Measurements from ENCODE around the gene ASF1B. TPM values are rescaled to one million over a fixed set of nuclear protein-coding genes. Genes with fewer than 3 reads are reported as not detected.
"Not testable (repeated sequence)": the region's sequence is repeated elsewhere in the genome, so short reads cannot be mapped to it uniquely, and the experiment has no call there.

ASF1B gene
- total RNA-seq: 0.96 TPM
- long read RNA-seq, partial matches to known transcripts: 0 of 2 reads
- long read RNA-seq, other reads (novel, unspliced or antisense): 0 of 2 reads

DNA sequence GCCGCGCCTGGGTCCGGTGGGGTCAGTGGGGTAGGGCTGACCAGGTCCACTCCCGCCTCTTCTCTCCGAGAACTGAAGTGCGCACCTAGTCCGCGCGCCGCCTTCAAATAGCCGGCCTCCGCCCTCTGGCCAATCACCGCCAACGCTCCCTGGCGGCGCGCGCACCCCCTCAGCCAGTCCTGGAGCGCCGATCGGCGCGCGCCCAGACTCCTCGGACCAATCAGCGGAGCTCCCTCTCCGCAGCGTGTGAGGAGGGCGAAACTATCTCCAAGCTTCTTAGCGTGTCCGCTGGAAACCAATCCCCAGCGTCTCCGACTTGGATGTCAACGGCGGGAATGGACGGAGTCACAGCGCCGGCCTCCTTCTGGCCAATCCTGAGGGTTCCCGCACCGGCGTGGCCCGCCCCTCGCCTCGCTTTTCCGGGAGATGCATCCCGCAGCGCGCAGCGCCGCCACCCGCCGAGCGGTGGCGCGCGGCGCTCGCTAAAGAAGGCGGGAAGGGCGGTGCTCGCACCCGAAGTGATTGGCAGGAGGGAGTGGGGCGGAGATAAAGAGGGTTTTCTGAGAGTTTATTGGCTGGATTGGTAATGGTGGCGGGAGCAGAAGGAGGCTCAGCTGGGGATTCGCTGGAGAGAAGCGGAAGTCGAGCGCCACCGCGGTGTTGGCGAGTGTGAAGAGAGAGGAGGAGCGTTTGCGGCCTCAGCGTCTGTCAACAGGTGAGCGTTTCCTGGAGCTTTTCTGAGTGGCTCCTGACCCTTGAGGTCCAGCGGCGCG is at the start of gene ASF1B:
Gene ASF1B (minus strand): TSS at position 81 of the 773 bp plus-strand sequence. CDS start 133 bp downstream, outside the sequence.
- Histone ChIP-seq H3K36me3 (no peaks in the 10 kb centered on the region), H3K9me3 (replicated peaks) (no peaks in the 10 kb centered on the region), H3K4me3 (peak within 1 kb of the TSS; percentile 76), H3K4me1 (peaks cover 46% of the 10 kb centered on the region), H3K27ac (replicated peaks) (peak within 1 kb of the TSS; percentile 92), H3K27me3 (ENCODE audit: low read depth) (no peaks in the 10 kb centered on the region)
- intact Hi-C loops (cut with micrococcal nuclease): no loop called here
- peak; percentile 99 for DNase-seq
- TF ChIP-seq, protein P1, sequence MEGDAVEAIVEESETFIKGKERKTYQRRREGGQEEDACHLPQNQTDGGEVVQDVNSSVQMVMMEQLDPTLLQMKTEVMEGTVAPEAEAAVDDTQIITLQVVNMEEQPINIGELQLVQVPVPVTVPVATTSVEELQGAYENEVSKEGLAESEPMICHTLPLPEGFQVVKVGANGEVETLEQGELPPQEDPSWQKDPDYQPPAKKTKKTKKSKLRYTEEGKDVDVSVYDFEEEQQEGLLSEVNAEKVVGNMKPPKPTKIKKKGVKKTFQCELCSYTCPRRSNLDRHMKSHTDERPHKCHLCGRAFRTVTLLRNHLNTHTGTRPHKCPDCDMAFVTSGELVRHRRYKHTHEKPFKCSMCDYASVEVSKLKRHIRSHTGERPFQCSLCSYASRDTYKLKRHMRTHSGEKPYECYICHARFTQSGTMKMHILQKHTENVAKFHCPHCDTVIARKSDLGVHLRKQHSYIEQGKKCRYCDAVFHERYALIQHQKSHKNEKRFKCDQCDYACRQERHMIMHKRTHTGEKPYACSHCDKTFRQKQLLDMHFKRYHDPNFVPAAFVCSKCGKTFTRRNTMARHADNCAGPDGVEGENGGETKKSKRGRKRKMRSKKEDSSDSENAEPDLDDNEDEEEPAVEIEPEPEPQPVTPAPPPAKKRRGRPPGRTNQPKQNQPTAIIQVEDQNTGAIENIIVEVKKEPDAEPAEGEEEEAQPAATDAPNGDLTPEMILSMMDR (IDR thresholded peaks at IDR 0.05; ENCODE audit: borderline replicate concordance): peak; percentile 87

DNA sequence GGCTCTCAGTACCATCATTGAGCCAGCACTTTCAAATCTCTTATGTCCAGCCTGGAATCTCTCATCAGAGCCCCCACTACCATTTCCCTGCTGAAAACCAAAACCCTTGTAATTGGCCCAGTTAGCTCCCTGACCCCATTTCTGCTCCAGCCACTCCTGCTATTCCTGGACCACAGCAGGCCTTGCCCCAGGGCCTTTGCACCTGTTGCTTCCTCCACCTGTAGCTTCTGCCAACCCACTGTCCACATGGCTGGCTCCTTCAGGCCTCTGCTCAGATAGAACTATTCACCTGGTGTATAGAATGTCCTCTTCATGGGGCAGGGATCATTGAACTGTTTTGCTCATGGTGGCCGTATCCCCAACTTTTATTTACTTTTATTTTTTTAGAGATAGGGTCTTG is 49.3 kb upstream of the ASF1B start:
- H3K27me3 ChIP-seq (ENCODE audit: low read depth); intact Hi-C loops (cut with micrococcal nuclease); H3K9me3 ChIP-seq (replicated peaks); H3K36me3 ChIP-seq; H3K27ac ChIP-seq (replicated peaks); H3K4me3 ChIP-seq; DNase-seq; H3K4me1 ChIP-seq: not testable (repeated sequence)

DNA sequence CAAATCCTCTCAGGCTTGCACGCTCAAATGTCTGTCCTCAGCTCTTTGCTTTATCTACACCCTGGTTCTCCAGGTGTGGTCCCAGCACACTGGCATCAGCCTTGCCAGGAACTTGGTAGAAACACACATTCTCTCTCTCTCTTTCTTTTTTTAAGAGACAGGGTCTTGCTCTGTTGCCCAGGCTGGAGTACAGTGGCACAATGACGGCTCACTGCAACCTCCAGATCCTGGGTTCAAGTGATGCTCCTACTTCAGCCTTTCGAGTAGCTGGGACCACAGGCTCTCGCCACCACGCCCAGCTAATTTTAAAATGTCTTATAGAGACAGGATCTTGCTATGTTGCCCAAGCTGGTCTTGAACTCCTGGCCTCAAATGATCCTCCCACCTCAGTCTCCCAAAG is 48.8 kb upstream of the ASF1B start:
- Histone ChIP-seq H3K27ac (replicated peaks) (no peak overlapping the region), H3K4me1 (no peaks in the 10 kb centered on the region), H3K36me3 (no peaks in the 10 kb centered on the region), H3K4me3 (no peak overlapping the region), H3K27me3 (ENCODE audit: low read depth) (no peaks in the 10 kb centered on the region), H3K9me3 (replicated peaks) (no peaks in the 10 kb centered on the region)
- DNase-seq: no peak
- intact Hi-C loops (cut with micrococcal nuclease): no loop called here
- TF ChIP-seq, protein P1 (IDR thresholded peaks at IDR 0.05; ENCODE audit: borderline replicate concordance): no peak

DNA sequence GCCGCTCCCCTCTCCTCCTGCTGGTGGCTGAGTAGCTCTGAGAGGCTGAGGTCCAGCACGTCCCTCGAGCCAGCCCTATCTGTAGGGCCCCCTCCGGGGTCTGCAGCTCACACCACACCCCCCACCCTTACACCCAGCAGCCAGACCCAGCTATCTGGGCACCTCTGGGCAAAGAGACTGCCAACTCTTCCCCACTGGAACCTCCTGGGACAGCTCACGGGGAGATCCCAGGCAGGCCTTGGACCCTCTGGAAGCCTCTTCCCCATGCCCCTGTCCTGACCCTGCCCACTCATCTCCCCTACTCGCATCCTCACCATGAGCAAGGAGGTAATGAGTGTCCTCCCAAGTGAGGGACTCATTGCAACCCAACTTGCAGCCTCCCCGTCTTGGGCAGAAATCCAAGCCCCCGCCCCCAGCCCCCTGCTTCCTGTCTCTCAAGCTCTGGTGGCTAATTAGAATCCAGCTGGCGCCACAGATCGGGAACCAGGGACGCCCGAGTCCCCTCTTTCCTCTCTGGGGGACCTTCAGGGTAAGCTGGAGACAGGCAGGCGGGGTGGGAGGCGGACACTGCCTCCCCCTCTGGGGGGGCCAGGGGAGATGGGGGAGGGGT is 47.5 kb upstream of the ASF1B start:
- Histone ChIP-seq H3K4me3 (no peak overlapping the region), H3K27ac (replicated peaks) (no peak overlapping the region), H3K36me3 (no peaks in the 10 kb centered on the region), H3K9me3 (replicated peaks) (no peaks in the 10 kb centered on the region), H3K27me3 (ENCODE audit: low read depth) (no peaks in the 10 kb centered on the region), H3K4me1 (no peaks in the 10 kb centered on the region)
- TF ChIP-seq, protein P1 (IDR thresholded peaks at IDR 0.05; ENCODE audit: borderline replicate concordance): no peak
- DNase-seq: no peak
- intact Hi-C loops (cut with micrococcal nuclease): no loop called here

DNA sequence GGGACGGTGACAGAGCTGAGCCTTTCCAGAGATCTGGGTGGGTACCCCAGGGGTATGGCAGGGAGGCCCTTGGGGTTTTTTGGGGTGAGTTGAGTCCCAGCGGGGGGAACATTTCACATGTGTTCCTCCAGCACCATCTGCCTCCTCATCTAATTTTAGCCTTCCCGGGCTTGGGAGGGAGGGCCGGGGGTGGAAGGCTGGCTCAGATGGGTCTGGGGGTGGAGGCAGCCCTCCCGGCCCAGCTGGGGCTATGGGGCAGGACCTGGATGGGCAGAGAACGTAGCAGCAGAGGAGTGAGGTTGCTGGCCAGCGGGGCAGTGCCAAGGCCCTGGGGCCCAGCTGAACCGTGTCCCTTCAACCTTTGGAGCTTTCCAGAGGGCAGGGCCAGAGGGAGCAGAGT is 46.1 kb upstream of the ASF1B start:
- TF ChIP-seq, protein P1 (IDR thresholded peaks at IDR 0.05; ENCODE audit: borderline replicate concordance): no peak
- intact Hi-C loops (cut with micrococcal nuclease): no loop called here
- Histone ChIP-seq H3K4me3 (no peak overlapping the region), H3K36me3 (peaks cover 2% of the 10 kb centered on the region), H3K27ac (replicated peaks) (no peak overlapping the region), H3K4me1 (no peaks in the 10 kb centered on the region), H3K27me3 (ENCODE audit: low read depth) (no peaks in the 10 kb centered on the region), H3K9me3 (replicated peaks) (no peaks in the 10 kb centered on the region)
- no peak for DNase-seq

DNA sequence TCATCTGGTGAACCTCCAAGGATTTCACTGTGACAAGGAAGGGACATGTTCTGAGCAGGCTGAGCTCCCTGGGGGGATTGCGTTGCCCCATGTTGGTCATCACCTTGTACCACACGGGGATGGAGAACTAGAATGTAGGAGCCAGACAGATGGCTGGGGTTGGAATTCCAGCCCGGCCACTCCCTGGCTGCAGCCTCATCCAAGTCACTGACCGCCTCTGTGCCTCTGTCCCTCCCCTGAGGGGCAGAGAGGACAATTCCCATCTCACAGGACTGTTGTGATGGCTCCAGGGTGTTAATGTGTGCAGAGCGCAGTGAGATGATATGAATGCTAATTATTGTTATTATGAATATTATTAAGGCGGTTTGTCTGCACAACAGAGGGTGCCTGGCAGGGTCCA is 45.5 kb upstream of the ASF1B start:
- H3K36me3 ChIP-seq: peaks cover 7% of the 10 kb centered on the region
- TF ChIP-seq, protein P1 (IDR thresholded peaks at IDR 0.05; ENCODE audit: borderline replicate concordance): no peak

DNA sequence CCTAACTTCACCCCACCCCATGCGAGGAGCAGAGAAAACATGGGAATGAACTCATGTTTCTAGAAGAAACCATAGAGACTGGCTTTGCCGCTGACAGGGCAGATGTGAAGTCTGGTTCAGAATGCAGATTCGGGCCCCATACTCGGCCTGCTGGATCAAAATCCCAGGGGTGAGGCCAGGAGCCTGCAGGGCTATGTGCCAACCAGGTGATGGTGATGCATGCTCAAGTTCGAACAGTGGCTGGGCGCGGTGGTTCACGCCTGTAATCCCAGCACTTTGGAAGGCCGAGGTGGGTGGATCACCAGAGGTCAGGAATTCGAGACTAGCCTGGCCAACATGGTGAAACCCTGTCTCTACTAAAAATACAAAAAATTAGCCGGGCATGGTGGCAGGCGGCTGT is 44.8 kb upstream of the ASF1B start:
- H3K4me1 ChIP-seq; intact Hi-C loops (cut with micrococcal nuclease); H3K27ac ChIP-seq (replicated peaks); H3K27me3 ChIP-seq (ENCODE audit: low read depth); H3K4me3 ChIP-seq; DNase-seq; H3K9me3 ChIP-seq (replicated peaks): not testable (repeated sequence)
- peaks cover 14% of the 10 kb centered on the region for H3K36me3 ChIP-seq

More for the DNA sequence above, 45.5 kb upstream of the ASF1B start:
- Histone ChIP-seq H3K27ac (replicated peaks) (no peak overlapping the region), H3K4me3 (no peak overlapping the region), H3K27me3 (ENCODE audit: low read depth) (no peaks in the 10 kb centered on the region), H3K4me1 (no peaks in the 10 kb centered on the region), H3K9me3 (replicated peaks) (no peaks in the 10 kb centered on the region)
- no peak for DNase-seq
- intact Hi-C loops (cut with micrococcal nuclease): no loop called here

Measured in left ventricle myocardium inferior (tissue), 1 donor.